ENCODE results near the gene DEFB127.

DEFB127 gene

DNA sequence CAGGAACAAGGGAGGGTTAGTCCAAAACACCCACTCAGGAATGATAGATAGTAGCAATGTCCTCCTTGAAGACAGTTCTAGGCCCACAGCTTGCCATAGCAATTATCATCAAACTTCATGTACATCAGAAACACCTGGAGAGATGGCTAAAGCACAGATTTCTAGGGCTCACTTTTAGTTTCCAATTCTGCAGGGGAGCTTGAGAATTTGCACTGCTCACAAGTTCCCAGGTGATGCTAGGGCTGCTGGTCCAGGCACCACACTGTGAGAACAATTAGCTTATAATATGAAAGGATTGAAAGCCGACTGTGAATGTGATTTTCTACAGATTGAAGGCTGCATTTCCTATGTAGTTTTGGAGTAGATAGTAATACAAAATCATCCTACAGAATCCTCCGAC, 11.4 kb upstream of the DEFB127 start:
- no peaks in the 10 kb centered on the region for H3K27me3 ChIP-seq
- H3K9me3 ChIP-seq, result no peaks in the 10 kb centered on the region
- no peaks in the 10 kb centered on the region for H3K36me3 ChIP-seq
- H3K4me3 ChIP-seq (ENCODE audit: low read depth, low read length), result no peak overlapping the region
- no peaks in the 10 kb centered on the region for H3K4me1 ChIP-seq
- no peak for DNase-seq
- TF ChIP-seq, protein P1, sequence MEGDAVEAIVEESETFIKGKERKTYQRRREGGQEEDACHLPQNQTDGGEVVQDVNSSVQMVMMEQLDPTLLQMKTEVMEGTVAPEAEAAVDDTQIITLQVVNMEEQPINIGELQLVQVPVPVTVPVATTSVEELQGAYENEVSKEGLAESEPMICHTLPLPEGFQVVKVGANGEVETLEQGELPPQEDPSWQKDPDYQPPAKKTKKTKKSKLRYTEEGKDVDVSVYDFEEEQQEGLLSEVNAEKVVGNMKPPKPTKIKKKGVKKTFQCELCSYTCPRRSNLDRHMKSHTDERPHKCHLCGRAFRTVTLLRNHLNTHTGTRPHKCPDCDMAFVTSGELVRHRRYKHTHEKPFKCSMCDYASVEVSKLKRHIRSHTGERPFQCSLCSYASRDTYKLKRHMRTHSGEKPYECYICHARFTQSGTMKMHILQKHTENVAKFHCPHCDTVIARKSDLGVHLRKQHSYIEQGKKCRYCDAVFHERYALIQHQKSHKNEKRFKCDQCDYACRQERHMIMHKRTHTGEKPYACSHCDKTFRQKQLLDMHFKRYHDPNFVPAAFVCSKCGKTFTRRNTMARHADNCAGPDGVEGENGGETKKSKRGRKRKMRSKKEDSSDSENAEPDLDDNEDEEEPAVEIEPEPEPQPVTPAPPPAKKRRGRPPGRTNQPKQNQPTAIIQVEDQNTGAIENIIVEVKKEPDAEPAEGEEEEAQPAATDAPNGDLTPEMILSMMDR (IDR thresholded peaks at IDR 0.05; ENCODE audit: low read depth, low read length), result no peak

GRCh38 chr20:152131-152530, 5.1 kb upstream of the DEFB127 start:
- no peak for DNase-seq
- no peaks in the 10 kb centered on the region for H3K27me3 ChIP-seq
- no peaks in the 10 kb centered on the region for H3K36me3 ChIP-seq
- no peak overlapping the region for H3K4me3 ChIP-seq (ENCODE audit: low read depth, low read length)
- H3K4me1 ChIP-seq, result no peaks in the 10 kb centered on the region
- TF ChIP-seq, protein P1 (IDR thresholded peaks at IDR 0.05; ENCODE audit: low read depth, low read length), result no peak
- no peaks in the 10 kb centered on the region for H3K9me3 ChIP-seq

DNA sequence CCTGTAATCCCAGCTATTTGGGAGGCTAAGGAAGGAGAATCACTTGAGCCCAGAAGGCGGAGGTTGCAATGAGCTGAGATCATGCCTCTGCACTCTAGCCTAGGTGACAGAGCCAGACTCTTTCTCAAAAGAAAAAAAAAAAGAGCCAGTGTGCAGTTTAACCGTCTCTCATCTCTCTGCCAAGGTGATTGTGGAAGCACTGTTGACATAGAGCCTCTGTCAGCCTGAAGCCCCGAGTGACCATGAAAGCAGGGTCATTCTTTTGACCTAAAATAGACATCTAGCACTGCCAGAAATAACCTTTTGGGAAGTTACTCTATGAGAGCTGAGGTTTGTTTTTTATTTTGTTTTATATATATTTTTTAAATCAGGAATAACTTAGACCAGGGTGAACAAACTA, 7.4 kb downstream of the DEFB127 start:
- H3K36me3 ChIP-seq, result no peaks in the 10 kb centered on the region

GRCh38 chr20:168876-169275, 11.6 kb downstream of the DEFB127 start:
- Histone ChIP-seq H3K36me3 (no peaks in the 10 kb centered on the region), H3K27me3 (no peaks in the 10 kb centered on the region; the same call in 1 of the 2 replicates), H3K9me3 (no peaks in the 10 kb centered on the region), H3K4me3 (ENCODE audit: low read depth, low read length) (no peak overlapping the region), H3K4me1 (no peaks in the 10 kb centered on the region)
- TF ChIP-seq, protein P1 (IDR thresholded peaks at IDR 0.05; ENCODE audit: low read depth, low read length), result no peak
- DNase-seq, result no peak

More for the DNA sequence above, 7.4 kb downstream of the DEFB127 start:
- no peak overlapping the region for H3K4me3 ChIP-seq (ENCODE audit: low read depth, low read length)
- H3K27me3 ChIP-seq, result no peaks in the 10 kb centered on the region
- H3K4me1 ChIP-seq, result no peaks in the 10 kb centered on the region
- DNase-seq, result no peak
- H3K9me3 ChIP-seq, result no peaks in the 10 kb centered on the region
- TF ChIP-seq, protein P1 (IDR thresholded peaks at IDR 0.05; ENCODE audit: low read depth, low read length), result no peak

DNA sequence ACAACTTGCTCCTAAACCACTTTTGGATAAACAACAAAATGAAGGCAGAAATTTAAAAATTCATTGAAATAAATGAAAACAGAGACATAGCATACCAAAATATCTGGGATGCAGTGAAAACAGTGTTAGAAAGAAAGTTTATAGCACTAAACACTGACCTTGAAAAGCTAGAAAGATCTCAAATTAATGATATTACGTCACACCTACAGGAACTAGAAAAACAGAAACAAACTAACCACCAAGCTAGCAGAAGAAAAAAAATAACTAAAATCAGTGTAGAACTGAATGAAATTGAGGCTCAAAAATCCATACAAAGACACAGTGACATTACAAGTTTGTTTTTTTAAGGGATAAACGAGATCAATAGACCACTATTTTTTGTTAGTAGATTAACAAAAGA, 27.0 kb downstream of the DEFB127 start:
- DNase-seq, result no peak
- no peaks in the 10 kb centered on the region for H3K36me3 ChIP-seq
- no peaks in the 10 kb centered on the region for H3K9me3 ChIP-seq
- H3K27me3 ChIP-seq, result no peaks in the 10 kb centered on the region
- H3K4me1 ChIP-seq, result no peaks in the 10 kb centered on the region
- H3K4me3 ChIP-seq (ENCODE audit: low read depth, low read length), result no peak overlapping the region
- TF ChIP-seq, protein P1 (IDR thresholded peaks at IDR 0.05; ENCODE audit: low read depth, low read length), result no peak

- H3K4me3 ChIP-seq (ENCODE audit: low read depth, low read length), result no peak overlapping the region
- no peaks in the 10 kb centered on the region for H3K9me3 ChIP-seq
- H3K4me1 ChIP-seq, result no peaks in the 10 kb centered on the region
- H3K27me3 ChIP-seq, result no peaks in the 10 kb centered on the region
- H3K36me3 ChIP-seq, result no peaks in the 10 kb centered on the region
- TF ChIP-seq, protein P1 (IDR thresholded peaks at IDR 0.05; ENCODE audit: low read depth, low read length), result no peak
- no peak for DNase-seq
These were observed 30.5 kb downstream of the DEFB127 start for GRCh38 chr20:187733-188132.
